WERI-Rb-1 (cell line): Measurements from ENCODE around the gene DLGAP4.

Experiments
- DNase-seq: peaks from one replicate; pipeline ENCODE4 v3.0.0-alpha.2; 2020
- H3K27ac ChIP-seq: fragments of 250-450 bp; sonication (Bioruptor Pico); 2 replicates; pipeline ENCODE4 v1.5.1; 2020; ENCODE audit warnings: mild to moderate bottlenecking, moderate library complexity
- H3K27me3 ChIP-seq: fragments of 250-450 bp; sonication (Bioruptor Pico); 2 replicates; pipeline ENCODE4 v1.5.1; 2021; ENCODE audit warnings: mild to moderate bottlenecking, low read depth, moderate library complexity; ENCODE audit not compliant: insufficient read depth, severe bottlenecking
- H3K36me3 ChIP-seq: fragments of 250-450 bp; sonication (Bioruptor Pico); 2 replicates; pipeline ENCODE4 v1.5.1; 2020; ENCODE audit warnings: mild to moderate bottlenecking, moderate library complexity
- H3K4me3 ChIP-seq: 2 replicates; pipeline ENCODE4 v1.5.1; 2011; ENCODE audit warnings: low read depth, mild to moderate bottlenecking, control low read depth, low read length
- H3K9me3 ChIP-seq: fragments of 250-450 bp; sonication (Bioruptor Pico); 2 replicates; pipeline ENCODE4 v1.5.1; 2021; ENCODE audit warnings: mild to moderate bottlenecking, moderate library complexity; ENCODE audit not compliant: severe bottlenecking
- TF ChIP-seq, protein P1 (sequence below): IDR thresholded peaks from 2 replicates; pipeline ENCODE4 v1.5.1; 2011; ENCODE audit warnings: low read depth, mild to moderate bottlenecking, control low read depth, inconsistent platforms, low read length

Gene DLGAP4

DNA sequence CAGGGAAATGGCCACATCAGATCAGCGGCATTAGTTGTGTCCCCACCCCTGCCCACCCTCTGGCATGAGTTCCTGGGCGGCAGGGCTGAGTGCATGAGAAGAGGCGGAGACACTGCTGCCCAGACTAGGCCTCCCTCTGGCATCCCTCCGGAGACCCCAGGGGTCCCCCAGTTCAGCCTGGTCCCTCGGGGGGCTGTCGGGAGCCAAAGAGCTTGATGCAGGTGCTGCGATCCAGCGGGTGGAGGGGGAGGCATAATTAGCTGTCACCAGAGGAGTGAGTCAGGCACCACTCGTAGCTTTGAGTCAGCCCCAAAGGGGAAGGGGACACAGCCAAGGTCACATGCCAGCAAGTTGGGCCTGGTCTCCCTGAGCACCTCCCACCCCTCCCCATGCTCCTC is 34.5 kb downstream of the DLGAP4 start:
- Histone ChIP-seq H3K36me3 (no peaks in the 10 kb centered on the region), H3K27ac (no peak overlapping the region), H3K27me3 (no peaks in the 10 kb centered on the region), H3K4me3 (no peak overlapping the region), H3K9me3 (no peaks in the 10 kb centered on the region)
- TF ChIP-seq, protein P1, sequence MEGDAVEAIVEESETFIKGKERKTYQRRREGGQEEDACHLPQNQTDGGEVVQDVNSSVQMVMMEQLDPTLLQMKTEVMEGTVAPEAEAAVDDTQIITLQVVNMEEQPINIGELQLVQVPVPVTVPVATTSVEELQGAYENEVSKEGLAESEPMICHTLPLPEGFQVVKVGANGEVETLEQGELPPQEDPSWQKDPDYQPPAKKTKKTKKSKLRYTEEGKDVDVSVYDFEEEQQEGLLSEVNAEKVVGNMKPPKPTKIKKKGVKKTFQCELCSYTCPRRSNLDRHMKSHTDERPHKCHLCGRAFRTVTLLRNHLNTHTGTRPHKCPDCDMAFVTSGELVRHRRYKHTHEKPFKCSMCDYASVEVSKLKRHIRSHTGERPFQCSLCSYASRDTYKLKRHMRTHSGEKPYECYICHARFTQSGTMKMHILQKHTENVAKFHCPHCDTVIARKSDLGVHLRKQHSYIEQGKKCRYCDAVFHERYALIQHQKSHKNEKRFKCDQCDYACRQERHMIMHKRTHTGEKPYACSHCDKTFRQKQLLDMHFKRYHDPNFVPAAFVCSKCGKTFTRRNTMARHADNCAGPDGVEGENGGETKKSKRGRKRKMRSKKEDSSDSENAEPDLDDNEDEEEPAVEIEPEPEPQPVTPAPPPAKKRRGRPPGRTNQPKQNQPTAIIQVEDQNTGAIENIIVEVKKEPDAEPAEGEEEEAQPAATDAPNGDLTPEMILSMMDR, result no peak
- no peak for DNase-seq

DNA sequence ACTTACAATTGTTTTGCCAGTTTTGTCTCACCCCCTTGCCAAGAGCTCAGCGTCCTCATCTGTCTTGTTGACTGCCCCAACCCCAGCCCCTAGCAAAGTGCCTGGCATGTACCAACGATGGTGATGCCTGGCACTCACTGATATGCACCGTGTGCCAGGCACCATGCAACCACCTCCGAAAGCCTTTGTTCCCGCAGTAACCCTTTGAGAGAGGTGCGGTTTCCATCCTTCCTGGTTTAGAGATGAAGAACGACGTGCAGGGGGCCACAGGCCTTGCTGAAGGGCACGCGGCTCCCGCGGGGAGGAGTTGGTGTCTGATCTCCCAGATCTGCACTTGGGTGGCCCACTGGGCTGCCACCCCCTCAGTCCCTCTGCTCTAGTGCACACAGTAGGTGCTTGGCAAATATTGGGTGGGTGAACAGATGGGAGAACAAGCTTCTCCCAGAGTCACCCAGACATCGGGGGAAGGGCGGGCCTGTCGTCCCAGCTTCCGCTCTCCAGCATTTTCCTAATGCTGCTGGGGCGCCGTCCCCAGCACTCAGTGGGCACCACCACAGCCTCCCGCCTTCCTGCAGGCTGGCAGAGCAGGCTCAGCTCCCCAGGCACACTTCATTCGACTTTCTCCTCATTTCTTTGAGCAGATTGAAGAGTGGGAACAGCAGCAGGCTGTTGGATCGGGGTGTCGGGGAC is 35.3 kb downstream of the DLGAP4 start:
- Histone ChIP-seq H3K27me3 (no peaks in the 10 kb centered on the region), H3K9me3 (no peaks in the 10 kb centered on the region), H3K36me3 (no peaks in the 10 kb centered on the region), H3K27ac (no peak overlapping the region), H3K4me3 (no peak overlapping the region)
- TF ChIP-seq, protein P1, result no peak
- no peak for DNase-seq

DNA sequence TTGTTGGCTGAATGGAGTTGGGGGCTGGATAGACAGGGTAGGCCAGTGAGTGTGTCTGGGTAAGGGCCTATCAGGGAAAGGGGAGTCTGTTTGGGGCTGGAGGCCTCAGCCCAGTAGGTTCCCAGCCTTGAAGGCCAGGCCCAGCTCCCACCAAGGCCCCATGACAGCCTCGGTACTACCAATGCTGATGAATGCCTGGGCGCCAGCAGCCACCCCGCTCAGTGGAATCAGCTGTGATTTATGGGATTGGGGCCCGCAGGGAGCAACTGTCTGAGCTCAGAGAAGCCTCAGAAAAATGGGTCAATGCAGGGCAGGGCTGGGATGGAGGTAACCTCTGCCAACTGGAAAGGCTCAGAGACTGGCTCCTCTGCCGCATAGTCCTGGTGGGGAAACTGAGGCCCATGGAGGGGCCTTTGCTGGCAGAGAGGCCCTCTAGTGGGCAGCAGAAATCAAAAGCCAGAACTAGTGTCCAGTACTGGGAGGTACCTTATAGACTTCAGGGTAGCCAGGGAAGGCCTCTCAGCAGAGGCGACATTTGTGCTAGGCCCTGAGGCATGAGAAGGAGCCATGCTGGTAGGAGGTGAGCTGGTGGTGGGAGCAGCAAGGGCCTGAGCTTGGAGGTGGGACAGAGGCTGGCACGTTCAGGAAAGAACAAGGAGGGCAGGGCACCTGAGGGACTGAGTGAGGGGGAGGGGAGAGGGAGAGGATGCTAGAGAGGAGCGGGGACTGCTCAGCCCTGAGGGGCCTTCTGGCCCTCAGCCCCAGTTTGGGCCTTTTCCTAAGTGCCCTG is 36.4 kb downstream of the DLGAP4 start:
- TF ChIP-seq, protein P1, result peak; percentile 22; the same call in 1 of the 2 replicates
- H3K27me3 ChIP-seq, result no peaks in the 10 kb centered on the region

GRCh38 chr20:36343641-36344040 is 37.5 kb downstream of the DLGAP4 start:
- TF ChIP-seq, protein P1, result no peak
- Histone ChIP-seq H3K27me3 (no peaks in the 10 kb centered on the region), H3K36me3 (no peaks in the 10 kb centered on the region), H3K9me3 (no peaks in the 10 kb centered on the region), H3K27ac (no peak overlapping the region), H3K4me3 (no peak overlapping the region)
- no peak for DNase-seq

More for the DNA sequence above, 36.4 kb downstream of the DLGAP4 start:
- Histone ChIP-seq H3K9me3 (no peaks in the 10 kb centered on the region), H3K27ac (no peak overlapping the region), H3K4me3 (no peak overlapping the region), H3K36me3 (no peaks in the 10 kb centered on the region)
- DNase-seq, result no peak

DNA sequence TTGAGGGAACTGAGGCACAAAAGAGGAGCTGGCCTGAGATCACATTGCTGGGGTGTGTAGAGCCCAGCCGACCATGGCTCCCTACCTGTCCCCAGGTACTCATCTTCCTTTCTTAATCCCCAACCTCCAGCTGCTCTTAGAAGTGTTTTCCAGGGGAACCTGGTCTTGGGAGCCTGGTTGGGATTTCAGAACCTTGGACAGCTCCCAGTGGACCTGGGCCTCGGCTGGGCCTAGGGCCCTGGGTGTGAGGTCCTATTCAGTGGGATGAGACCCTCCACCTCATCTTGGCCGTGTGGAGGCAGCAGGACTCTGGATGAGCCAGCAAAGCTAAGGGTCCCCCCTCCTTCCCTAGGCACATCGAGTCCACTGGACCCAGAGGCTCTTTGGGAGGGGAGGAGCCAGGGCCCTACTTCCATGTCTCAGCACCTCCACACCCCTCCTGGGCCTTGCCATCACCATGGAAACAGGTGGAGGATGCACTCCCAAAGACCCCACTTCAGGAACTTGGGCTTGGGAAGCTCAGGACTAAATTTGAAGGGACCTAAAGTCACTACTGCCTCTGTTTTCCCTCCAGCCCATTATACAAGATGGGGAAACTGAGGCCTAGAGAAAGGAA is 38.5 kb downstream of the DLGAP4 start:
- no peak for DNase-seq
- Histone ChIP-seq H3K27ac (no peak overlapping the region), H3K4me3 (no peak overlapping the region), H3K9me3 (no peaks in the 10 kb centered on the region), H3K36me3 (no peaks in the 10 kb centered on the region), H3K27me3 (no peaks in the 10 kb centered on the region)
- TF ChIP-seq, protein P1, result no peak
